KMS-11 (cell line): ENCODE results near the gene PIGQ.

Experiments used
- H2AFZ ChIP-seq: fragments of 200-600 bp; sonication (generic); 2 replicates; pipeline ENCODE4 v1.6.1; 2016; ENCODE audit warnings: antibody characterized with exemption, mixed run types, low read depth
- H3K27ac ChIP-seq: fragments of 200-600 bp; sonication (generic); 2 replicates; pipeline ENCODE4 v1.6.1; 2016; ENCODE audit warnings: mild to moderate bottlenecking, mixed run types
- H3K27me3 ChIP-seq: fragments of 200-600 bp; sonication (generic); 2 replicates; pipeline ENCODE4 v1.6.1; 2017; ENCODE audit warnings: mild to moderate bottlenecking, low read depth, mixed run types, moderate library complexity; ENCODE audit not compliant: insufficient read depth
- H3K36me3 ChIP-seq: fragments of 200-600 bp; sonication (generic); 2 replicates; pipeline ENCODE4 v1.6.1; 2017; ENCODE audit warnings: mild to moderate bottlenecking, mixed run types; ENCODE audit not compliant: insufficient read depth
- H3K4me1 ChIP-seq: fragments of 200-600 bp; sonication (generic); 2 replicates; pipeline ENCODE4 v1.6.1; 2016; ENCODE audit warnings: mild to moderate bottlenecking, low read depth, mixed run types; ENCODE audit not compliant: poor library complexity, severe bottlenecking
- H3K4me2 ChIP-seq: fragments of 200-600 bp; sonication (generic); 2 replicates; pipeline ENCODE4 v1.7.0; 2016; ENCODE audit warnings: mild to moderate bottlenecking, mixed run types
- H3K4me3 ChIP-seq: fragments of 200-600 bp; sonication (generic); IDR thresholded peaks from 2 replicates; pipeline ENCODE4 v1.6.1; 2017; ENCODE audit warnings: low read depth, low read length, mixed read lengths; ENCODE audit not compliant: insufficient read depth
- H3K79me2 ChIP-seq: fragments of 200-600 bp; sonication (generic); 2 replicates; pipeline ENCODE4 v1.6.1; 2016; ENCODE audit warnings: low read depth, mixed run types; ENCODE audit not compliant: insufficient read depth
- H3K9ac ChIP-seq: fragments of 200-600 bp; sonication (generic); 2 replicates; pipeline ENCODE4 v1.6.1; 2016; ENCODE audit warnings: mild to moderate bottlenecking, mixed run types
- H4K20me1 ChIP-seq: fragments of 200-600 bp; sonication (generic); 2 replicates; pipeline ENCODE4 v1.6.1; 2016; ENCODE audit warnings: mild to moderate bottlenecking, mixed run types; ENCODE audit not compliant: insufficient read depth
- CTCF ChIP-seq: fragments of 200-600 bp; sonication (generic); conservative IDR thresholded peaks from 2 replicates; pipeline ENCODE4 v1.6.1; 2017; ENCODE audit warnings: low read depth, mild to moderate bottlenecking, antibody characterized with exemption, low read length, moderate library complexity, mixed read lengths

The PIGQ gene

GRCh38 chr16:549544-550263, 20.1 kb upstream of the PIGQ start:
- Histone ChIP-seq H3K79me2 (no peaks in the 10 kb centered on the region), H3K9ac (no peak overlapping the region), H2AFZ (no peak overlapping the region), H3K4me2 (no peak overlapping the region), H3K27me3 (no peaks in the 10 kb centered on the region), H4K20me1 (no peaks in the 10 kb centered on the region), H3K36me3 (no peaks in the 10 kb centered on the region), H3K4me3 (no peak overlapping the region), H3K27ac (no peak overlapping the region), H3K4me1 (no peaks in the 10 kb centered on the region)
- TF ChIP-seq CTCF, result 0 out of 2 replicates have a peak, but pooled peaks have one; percentile 14

GRCh38 chr16:551210-551609, 18.6 kb upstream of the PIGQ start:
- no peak overlapping the region for H3K4me2 ChIP-seq
- no peaks in the 10 kb centered on the region for H4K20me1 ChIP-seq
- no peak overlapping the region for H3K27ac ChIP-seq
- no peaks in the 10 kb centered on the region for H3K27me3 ChIP-seq
- H3K9ac ChIP-seq, result no peak overlapping the region
- TF ChIP-seq CTCF, result no peak
- no peak overlapping the region for H3K4me3 ChIP-seq
- H2AFZ ChIP-seq, result no peak overlapping the region
- no peaks in the 10 kb centered on the region for H3K36me3 ChIP-seq
- no peaks in the 10 kb centered on the region for H3K4me1 ChIP-seq
- no peaks in the 10 kb centered on the region for H3K79me2 ChIP-seq

DNA sequence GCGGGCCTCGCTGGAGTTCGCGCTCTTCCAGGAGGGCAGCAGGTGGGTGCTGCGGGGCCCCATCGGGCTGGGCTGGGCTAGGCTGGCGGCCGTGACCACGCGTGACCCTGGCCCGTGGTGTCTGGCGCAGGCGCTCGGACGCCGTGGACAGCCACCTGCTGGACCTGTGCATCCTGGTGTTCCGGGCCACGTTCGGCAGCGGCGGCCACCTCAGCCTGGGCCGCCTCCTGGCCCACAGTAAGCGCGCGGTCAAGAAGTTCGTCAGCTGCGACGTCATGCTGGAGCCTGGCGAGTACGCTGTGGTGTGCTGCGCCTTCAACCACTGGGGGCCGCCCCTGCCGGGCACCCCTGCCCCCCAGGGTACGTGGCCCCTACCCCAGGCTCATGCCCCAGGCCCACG, 17.6 kb upstream of the PIGQ start:
- H3K36me3 ChIP-seq, result no peaks in the 10 kb centered on the region
- no peak for TF ChIP-seq CTCF
- no peak overlapping the region for H3K4me3 ChIP-seq
- H2AFZ ChIP-seq, result no peak overlapping the region
- H3K4me1 ChIP-seq, result no peaks in the 10 kb centered on the region
- no peak overlapping the region for H3K9ac ChIP-seq
- no peaks in the 10 kb centered on the region for H4K20me1 ChIP-seq
- peaks cover under 1% of the 10 kb centered on the region; the same call in 1 of the 2 replicates for H3K27me3 ChIP-seq
- H3K79me2 ChIP-seq, result no peaks in the 10 kb centered on the region
- H3K27ac ChIP-seq, result no peak overlapping the region
- H3K4me2 ChIP-seq, result no peak overlapping the region

- Histone ChIP-seq H3K9ac (no peak overlapping the region), H3K4me1 (no peaks in the 10 kb centered on the region), H3K36me3 (no peaks in the 10 kb centered on the region), H3K4me2 (no peak overlapping the region), H3K27me3 (peaks cover 15% of the 10 kb centered on the region), H2AFZ (no peak overlapping the region), H3K79me2 (no peaks in the 10 kb centered on the region), H3K4me3 (no peak overlapping the region), H4K20me1 (no peaks in the 10 kb centered on the region), H3K27ac (no peak overlapping the region)
- no peak for TF ChIP-seq CTCF
Observed at GRCh38 chr16:553601-554296, 16.0 kb upstream of the PIGQ start.
